ENCODE measurements around the gene CPT1A. TPM values are rescaled to one million over a fixed set of nuclear protein-coding genes. Genes with fewer than 3 reads are reported as not detected.

Gene CPT1A
- total RNA-seq, 2 experiments from 2014 or later, result 17.5 TPM

GRCh38 chr11:68749229-68750123 is 92.2 kb downstream of the CPT1A start:
- POLR2A ChIA-PET, result no interaction called here
- H3K27ac Mint-ChIP-seq, result no peak overlapping the region

GRCh38 chr11:68748061-68748460 is 93.7 kb downstream of the CPT1A start:
- Mint-ChIP-seq H3K4me1 (ENCODE audit: low read depth) (peaks cover 3% of the 10 kb centered on the region), H3K27ac (no peak overlapping the region), H3K9me3 (no peaks in the 10 kb centered on the region), H3K36me3 (ENCODE audit: low read depth) (no peaks in the 10 kb centered on the region), H3K27me3 (no peaks in the 10 kb centered on the region), H3K4me3 (no peak overlapping the region)
- CTCF ChIA-PET, result no interaction called here
- no peak for ATAC-seq
- no peak for DNase-seq
- POLR2A ChIA-PET, result interaction anchor here (0.9 kb wide), 1 partner anchor 91 kb away, joined by 3 read pairs; no protein-coding TSS in a partner anchor
- TF ChIP-seq CTCF (IDR thresholded peaks at IDR 0.05), result no peak
- intact Hi-C loops (cut with micrococcal nuclease), result no loop called here

More at GRCh38 chr11:68749229-68750123, 92.2 kb downstream of the CPT1A start:
- Mint-ChIP-seq H3K4me3 (no peak overlapping the region), H3K36me3 (ENCODE audit: low read depth) (no peaks in the 10 kb centered on the region), H3K27me3 (no peaks in the 10 kb centered on the region), H3K4me1 (ENCODE audit: low read depth) (peaks cover 3% of the 10 kb centered on the region), H3K9me3 (no peaks in the 10 kb centered on the region)
- no peak for ATAC-seq
- CTCF ChIA-PET, result interaction anchor here (0.8 kb wide), 1 partner anchor 95 kb away, joined by 3 read pairs; no protein-coding TSS in a partner anchor
- TF ChIP-seq CTCF (IDR thresholded peaks at IDR 0.05), result no peak
- no peak for DNase-seq
- intact Hi-C loops (cut with micrococcal nuclease), result no loop called here

GRCh38 chr11:68743539-68743938 is 98.2 kb downstream of the CPT1A start:
- Mint-ChIP-seq H3K9me3 (no peaks in the 10 kb centered on the region), H3K27me3 (no peaks in the 10 kb centered on the region), H3K36me3 (ENCODE audit: low read depth) (no peaks in the 10 kb centered on the region), H3K4me3 (no peak overlapping the region), H3K27ac (no peak overlapping the region), H3K4me1 (ENCODE audit: low read depth) (no peaks in the 10 kb centered on the region)
- no peak for TF ChIP-seq CTCF (IDR thresholded peaks at IDR 0.05)
- ATAC-seq (no peak), DNase-seq (no peak)
- ChIA-PET CTCF (no interaction called here), POLR2A (interaction anchor here (0.9 kb wide), 1 partner anchor 11 kb away, joined by 3 read pairs; no protein-coding TSS in a partner anchor)
- intact Hi-C loops (cut with micrococcal nuclease), result no loop called here

- CTCF ChIA-PET, result no interaction called here
Observed at GRCh38 chr11:68741463-68741862, 100.3 kb downstream of the CPT1A start.

More at GRCh38 chr11:68741463-68741862, 100.3 kb downstream of the CPT1A start:
- Mint-ChIP-seq H3K4me3 (no peak overlapping the region), H3K36me3 (ENCODE audit: low read depth) (no peaks in the 10 kb centered on the region), H3K9me3 (no peaks in the 10 kb centered on the region), H3K4me1 (ENCODE audit: low read depth) (no peaks in the 10 kb centered on the region), H3K27ac (no peak overlapping the region), H3K27me3 (no peaks in the 10 kb centered on the region)
- intact Hi-C loops (cut with micrococcal nuclease), result no loop called here
- ATAC-seq (no peak), DNase-seq (no peak)
- POLR2A ChIA-PET, result no interaction called here
- TF ChIP-seq CTCF (IDR thresholded peaks at IDR 0.05), result no peak
